Keratinocyte (primary cell): ENCODE data around the gene ASB4.

Source experiments
- CTCF ChIP-seq, 3 experiments: IDR thresholded peaks in 1 of 3; conservative IDR thresholded peaks in 1 of 3; optimal IDR thresholded peaks in 1 of 3; 2 replicates in 2 of 3; 3 replicates in 1 of 3; pipeline versions ENCODE3 to v1.5.1; 2011; ENCODE audit warnings: low read length in 3 of 3, mild to moderate bottlenecking in 3 of 3, moderate library complexity in 2 of 3, control low read depth in 1 of 3, inconsistent platforms in 1 of 3; ENCODE audit not compliant: insufficient read depth in 2 of 3; ENCODE audit errors: extremely low read depth in 1 of 3
- EZH2 ChIP-seq: IDR thresholded peaks from one replicate; pipeline ENCODE4 v1.6.1; 2012; ENCODE audit warnings: inconsistent platforms, mild to moderate bottlenecking, low read length, moderate library complexity

- TF ChIP-seq CTCF (optimal IDR thresholded peaks at IDR 0.05 in 1 of 3, IDR thresholded peaks at IDR 0.05 in 1 of 3, conservative IDR thresholded peaks at IDR 0.05 in 1 of 3; ENCODE audit: extremely low read depth in 1 of 3, insufficient read depth in 2 of 3, low read length in 3 of 3) (no peak), EZH2 (no peak)
Measured at GRCh38 chr7:95537468-95537867, 51.7 kb downstream of the ASB4 start.
